Epithelial cell of esophagus (primary cell): Measurements from ENCODE around the gene ADRA2B.

Experiments
- DNase-seq: peaks from one replicate; pipeline ENCODE4 v3.0.0; 2010; ENCODE audit warnings: low read depth
- H3K4me3 ChIP-seq: 2 replicates; pipeline ENCODE4 v1.5.1; 2011; ENCODE audit warnings: mild to moderate bottlenecking, low read length, control low read depth
- CTCF ChIP-seq: IDR thresholded peaks from 2 replicates; pipeline ENCODE4 v1.5.1; 2011; ENCODE audit warnings: low read depth, mild to moderate bottlenecking, low read length, control low read depth, inconsistent platforms; ENCODE audit not compliant: insufficient read depth; ENCODE audit errors: missing control alignments

Gene ADRA2B

DNA sequence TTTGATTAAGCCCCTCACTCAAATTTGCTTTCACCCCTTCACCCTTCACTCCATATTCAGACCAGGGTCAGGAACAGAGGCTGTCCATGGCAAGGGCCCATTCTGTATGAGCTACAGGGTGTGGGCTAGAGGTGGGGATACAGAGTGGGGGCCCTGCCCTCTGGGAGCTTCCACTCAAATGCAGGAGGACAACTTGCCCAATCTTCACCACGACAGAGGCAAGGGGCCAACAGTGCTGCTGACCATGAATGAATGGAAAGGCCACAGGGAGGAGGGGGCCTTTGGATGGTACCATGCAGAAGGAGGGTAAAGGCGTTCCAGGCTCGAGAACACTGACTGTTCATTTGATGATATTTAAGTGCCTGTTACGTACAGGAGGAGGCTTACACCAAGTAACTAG, 22.8 kb downstream of the ADRA2B start:
- H3K4me3 ChIP-seq = no peak overlapping the region
- TF ChIP-seq CTCF = no peak
- no peak for DNase-seq

DNA sequence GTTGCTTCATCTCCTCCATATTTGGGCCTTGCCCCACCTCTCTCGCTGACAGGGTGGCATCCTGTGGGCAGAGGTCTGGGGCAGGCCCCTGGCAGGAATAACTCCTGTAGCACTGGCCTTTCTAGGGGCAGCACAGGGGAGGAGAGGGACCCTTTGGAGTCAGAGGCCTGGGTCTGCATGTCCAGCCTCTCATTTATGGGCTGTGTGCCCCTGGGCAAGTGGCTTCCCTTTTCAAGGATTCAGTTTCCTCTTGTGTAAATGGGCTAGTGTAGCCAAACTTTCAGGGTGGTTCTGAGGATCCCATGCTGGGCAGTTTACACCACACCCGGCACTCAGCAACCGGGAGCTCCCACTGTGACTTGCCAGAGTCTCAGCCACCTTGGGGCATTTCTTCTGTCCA, 23.4 kb downstream of the ADRA2B start:
- DNase-seq = no peak
- no peak overlapping the region for H3K4me3 ChIP-seq
- no peak for TF ChIP-seq CTCF

GRCh38 chr2:96092573-96092877, 23.8 kb downstream of the ADRA2B start:
- TF ChIP-seq CTCF = no peak
- no peak overlapping the region for H3K4me3 ChIP-seq
- DNase-seq = no peak

DNA sequence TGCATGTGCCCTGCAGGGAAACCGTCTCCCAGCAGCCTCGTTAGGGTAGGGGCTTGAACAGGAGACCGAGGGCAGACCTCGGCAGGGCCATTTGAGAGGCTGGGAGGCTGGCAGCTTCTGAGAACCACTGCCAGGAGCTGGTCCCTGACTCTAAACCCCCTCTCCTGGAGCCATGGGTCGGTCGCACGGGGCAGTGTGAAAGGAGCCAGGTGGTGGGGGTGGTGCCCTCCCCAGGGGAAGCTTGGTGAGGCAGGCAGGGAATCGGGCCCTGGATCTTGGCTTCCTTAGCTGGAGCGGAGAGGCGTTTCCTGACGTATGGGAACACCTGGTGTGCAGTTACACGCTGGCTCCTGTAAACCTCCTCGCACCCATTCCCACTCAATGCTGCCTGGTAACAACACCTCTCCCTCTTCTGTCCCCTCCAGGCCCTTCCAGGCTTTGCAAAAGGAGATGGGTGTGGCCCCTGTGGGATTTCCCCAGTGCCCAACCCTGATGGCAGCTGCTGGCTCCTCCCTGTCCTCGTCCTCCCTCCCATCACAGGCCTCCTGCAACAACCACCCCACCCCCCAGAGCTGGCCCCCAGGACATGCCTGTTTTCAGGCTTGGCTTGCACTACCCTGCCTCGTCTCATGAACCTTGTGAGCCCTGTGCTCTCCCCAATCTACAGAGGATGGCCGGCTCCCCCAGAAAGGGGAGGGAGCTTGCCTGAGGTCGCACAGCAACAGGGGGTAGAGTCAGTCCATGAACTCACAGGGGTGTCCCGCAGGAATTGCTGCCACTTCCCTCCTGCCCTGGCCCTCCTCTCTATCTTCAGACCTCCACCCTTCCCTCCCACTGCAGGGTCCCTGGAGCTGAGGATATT, 24.4 kb downstream of the ADRA2B start:
- peak; percentile 23 for DNase-seq
- no peak overlapping the region for H3K4me3 ChIP-seq
- no peak for TF ChIP-seq CTCF

DNA sequence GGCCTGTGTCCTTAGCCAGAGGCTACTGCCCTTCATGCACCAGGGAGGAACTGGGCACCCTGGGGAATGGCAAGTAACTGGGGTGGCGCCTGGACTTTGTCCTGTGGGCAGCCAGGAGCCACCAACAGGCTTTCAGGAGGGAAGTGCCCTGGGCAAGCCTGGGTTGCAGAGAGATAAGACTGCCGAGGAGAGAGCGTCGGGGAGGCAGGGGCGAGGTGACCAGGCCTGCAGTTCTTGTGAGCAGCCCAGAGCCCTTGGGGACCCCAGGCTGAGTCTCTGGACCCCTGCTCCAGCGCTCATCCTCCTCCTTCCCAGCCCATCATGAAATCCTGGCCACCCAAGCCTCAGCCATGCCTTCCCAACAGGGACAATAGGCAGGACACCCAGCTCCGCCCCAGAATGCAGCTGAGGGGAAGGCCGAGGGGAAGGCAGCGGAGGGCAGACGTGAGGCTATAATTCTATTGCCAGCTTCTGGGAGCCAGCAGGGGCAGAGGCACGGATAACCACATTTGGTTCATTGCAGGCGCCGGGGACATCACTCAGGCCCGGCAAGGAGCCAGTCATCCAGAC, 25.1 kb downstream of the ADRA2B start:
- no peak for TF ChIP-seq CTCF
- H3K4me3 ChIP-seq = no peak overlapping the region
- no peak for DNase-seq

GRCh38 chr2:96090196-96090926, 26.0 kb downstream of the ADRA2B start:
- no peak overlapping the region for H3K4me3 ChIP-seq
- DNase-seq = no peak
- TF ChIP-seq CTCF = no peak
